ENCODE measurements around the gene FBXL12. TPM values are rescaled to one million over a fixed set of nuclear protein-coding genes. Genes with fewer than 3 reads are reported as not detected.
"Not testable (repeated sequence)": the region's sequence is repeated elsewhere in the genome, so short reads cannot be mapped to it uniquely, and the experiment has no call there.

The FBXL12 gene
- total RNA-seq, 1 experiment from 2014 or later, result 21.9 TPM

DNA sequence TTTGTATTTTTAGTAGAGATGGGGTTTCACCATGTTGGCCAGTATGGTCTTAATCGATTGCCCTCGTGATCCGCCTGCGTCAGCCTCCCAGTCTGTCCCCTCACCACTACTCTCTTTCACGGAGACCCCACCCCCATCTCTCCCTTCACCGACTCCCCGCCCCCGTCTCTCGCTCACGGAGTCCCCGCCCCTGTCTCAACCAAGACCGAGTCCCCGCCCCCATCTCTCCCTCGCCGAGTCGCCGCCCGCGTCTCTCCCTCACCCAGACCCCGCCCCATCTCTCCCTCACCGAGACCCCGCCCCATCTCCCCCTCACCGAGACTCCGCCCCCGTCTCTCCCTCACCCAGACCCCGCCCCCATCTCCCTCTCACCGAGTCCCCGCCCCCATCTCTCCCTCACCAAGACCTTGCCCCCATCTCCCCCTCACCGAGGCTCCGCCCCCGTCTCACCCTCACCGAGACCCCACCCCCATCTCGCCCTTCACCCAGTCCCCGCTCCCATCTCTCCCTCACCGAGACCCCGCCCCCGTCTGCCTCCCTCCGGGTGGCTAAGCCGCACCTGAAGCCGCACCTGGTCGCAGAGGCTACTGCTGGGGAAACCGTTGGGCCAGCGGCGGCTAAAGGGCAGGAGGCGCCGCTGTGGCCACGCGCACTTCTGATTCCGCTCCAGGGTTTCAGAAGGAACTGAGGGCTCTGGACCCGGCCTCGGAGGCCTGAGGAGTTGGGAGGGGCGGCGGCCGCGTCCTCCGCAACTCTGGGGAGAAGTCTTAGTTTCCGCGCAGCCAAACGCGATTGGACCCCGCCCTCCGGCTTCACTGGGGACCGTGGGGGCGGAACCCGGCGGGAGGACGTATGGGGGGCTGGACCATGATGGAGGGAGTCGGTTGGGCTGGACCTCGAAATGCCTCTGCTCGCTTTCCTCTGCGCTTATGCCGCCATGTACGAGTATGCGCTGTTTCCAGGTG lies 33.2 kb downstream of the FBXL12 start:
- ChIA-PET POLR2A (interaction anchor here (0.6 kb wide), 1 partner anchor 439 kb away, joined by 3 read pairs; no protein-coding TSS in a partner anchor), CTCF (no interaction called here), RAD21 (ENCODE audit: low non-redundant PET in 1 of 2, low total read pairs in 2 of 2, uncharacterized antibody in 2 of 2, unreplicated experiment in 2 of 2) (no interaction called here)
- peak; percentile 57 for DNase-seq (ENCODE audit: low read depth, low spot score)
- peak overlapping the region; percentile 53; the same call in 1 of the 2 replicates for H3K9ac ChIP-seq (ENCODE audit: low read length)
- ATAC-seq, result peak; percentile 88
- no TSS peak for BruUV-seq (replicated peaks)
- intact Hi-C loops (cut with micrococcal nuclease), result no loop called here
- H3K9me2 ChIP-seq (ENCODE audit: insufficient read depth), result no peaks in the 10 kb centered on the region
- TF ChIP-seq EGR1 (IDR thresholded peaks at IDR 0.05; ENCODE audit: low read depth) (peak; percentile 42; the same call in 1 of the 2 replicates), TCF7L2 (IDR thresholded peaks at IDR 0.05; ENCODE audit: borderline replicate concordance, extremely low read depth, insufficient read depth, insufficient read length) (no peak), POLR2AphosphoS5 (IDR thresholded peaks at IDR 0.05; ENCODE audit: low read depth, low read length) (peak; percentile 54; the same call in 1 of the 2 replicates)
- H3K27ac ChIP-seq (ENCODE audit: low read depth, low read length), result peak overlapping the region; percentile 48
- H2AFZ ChIP-seq (ENCODE audit: low read depth, low read length, poor library complexity, severe bottlenecking), result no peak overlapping the region
- peaks cover 0 to 5% of the 10 kb centered on the region in 2 experiments; a peak in 1 of 4 replicates for H3K9me3 ChIP-seq (ENCODE audit: control insufficient read depth in 1 of 2, insufficient read depth in 1 of 2, low read depth in 1 of 2, low read length in 2 of 2)
- peaks cover 2 to 7% of the 10 kb centered on the region in 2 experiments; a peak in 2 of 4 replicates for H3K4me1 ChIP-seq (ENCODE audit: control insufficient read depth in 1 of 2, insufficient read depth in 2 of 2, low read length in 2 of 2)
- H3K4me3 ChIP-seq (replicated peaks in 1 of 2; ENCODE audit: low read depth in 1 of 2, low read length in 2 of 2), result peak overlapping the region; percentile 45 to 58
- H4K20me1 ChIP-seq (ENCODE audit: insufficient read depth), result no peaks in the 10 kb centered on the region
- no peaks in the 10 kb centered on the region for H3K79me2 ChIP-seq (ENCODE audit: insufficient read depth, low read length)
- H3K27me3 ChIP-seq (ENCODE audit: insufficient read depth, low read length), result no peaks in the 10 kb centered on the region
- H3K4me2 ChIP-seq (ENCODE audit: low read length), result peak overlapping the region; percentile 83
- no peaks in the 10 kb centered on the region for H3K36me3 ChIP-seq (ENCODE audit: control insufficient read depth in 1 of 2, insufficient read depth in 2 of 2, low read length in 2 of 2)

DNA sequence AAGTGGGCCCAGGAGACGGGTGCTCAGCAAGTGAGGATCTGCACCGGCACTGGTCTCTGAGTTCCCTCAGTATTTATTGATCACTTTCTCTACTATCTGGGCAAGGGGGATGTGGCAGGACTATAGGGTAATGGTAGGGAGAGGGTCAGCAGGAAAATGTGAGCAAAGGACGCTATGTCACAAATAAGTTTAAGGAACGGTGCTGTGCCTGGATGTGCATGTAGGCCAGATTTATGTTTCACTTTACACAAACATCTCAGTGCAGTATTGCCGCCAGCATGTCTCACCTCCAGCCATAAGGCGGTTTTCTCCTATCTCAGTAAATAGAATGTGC lies 34.7 kb downstream of the FBXL12 start:
- H3K4me2 ChIP-seq (ENCODE audit: low read length); intact Hi-C loops (cut with micrococcal nuclease); ATAC-seq; H3K9me3 ChIP-seq (ENCODE audit: control insufficient read depth in 1 of 2, insufficient read depth in 1 of 2, low read depth in 1 of 2, low read length in 2 of 2); H3K9me2 ChIP-seq (ENCODE audit: insufficient read depth); H3K4me1 ChIP-seq (ENCODE audit: control insufficient read depth in 1 of 2, insufficient read depth in 2 of 2, low read length in 2 of 2); POLR2A ChIA-PET; H3K27me3 ChIP-seq (ENCODE audit: insufficient read depth, low read length); H3K4me3 ChIP-seq (replicated peaks in 1 of 2; ENCODE audit: low read depth in 1 of 2, low read length in 2 of 2); CTCF ChIA-PET; DNase-seq (ENCODE audit: low read depth, low spot score); H3K79me2 ChIP-seq (ENCODE audit: insufficient read depth, low read length); H2AFZ ChIP-seq (ENCODE audit: low read depth, low read length, poor library complexity, severe bottlenecking); H3K9ac ChIP-seq (ENCODE audit: low read length); RAD21 ChIA-PET (ENCODE audit: low non-redundant PET in 1 of 2, low total read pairs in 2 of 2, uncharacterized antibody in 2 of 2, unreplicated experiment in 2 of 2); H3K27ac ChIP-seq (ENCODE audit: low read depth, low read length); H4K20me1 ChIP-seq (ENCODE audit: insufficient read depth); BruUV-seq (replicated peaks); H3K36me3 ChIP-seq (ENCODE audit: control insufficient read depth in 1 of 2, insufficient read depth in 2 of 2, low read length in 2 of 2): not testable (repeated sequence)

Data from HCT116 (cell line).